ENCODE data around the gene HMSD. TPM values are rescaled to one million over a fixed set of nuclear protein-coding genes. Genes with fewer than 3 reads are reported as not detected.

The HMSD gene
- polyA plus RNA-seq, 1 of the 3 experiments (the other 2 are of a cell fraction) = not detected

GRCh38 chr18:63956755-63957154 is 7.7 kb downstream of the HMSD start:
- Histone ChIP-seq H2AFZ (ENCODE audit: low read depth) (no peak overlapping the region), H4K20me1 (ENCODE audit: insufficient read depth) (no peaks in the 10 kb centered on the region), H3K79me2 (ENCODE audit: insufficient read depth) (no peaks in the 10 kb centered on the region), H3K27ac (ENCODE audit: low read depth in 2 of 2, low read length in 1 of 2) (no peak overlapping the region), H3K9me2 (no peaks in the 10 kb centered on the region), H3K4me3 (ENCODE audit: low read depth in 2 of 2, low read length in 1 of 2) (no peak overlapping the region), H3K4me1 (ENCODE audit: control insufficient read depth in 1 of 2, insufficient read depth in 2 of 2, low read depth in 1 of 2, low read length in 1 of 2) (no peaks in the 10 kb centered on the region), H3K27me3 (ENCODE audit: insufficient read depth) (peaks cover 16% of the 10 kb centered on the region; the same call in 1 of the 2 replicates), H3K9me3 (no peaks in the 10 kb centered on the region), H3K36me3 (replicated peaks in 1 of 2; ENCODE audit: control insufficient read depth in 1 of 2, insufficient read depth in 2 of 2, low read length in 1 of 2) (no peaks in the 10 kb centered on the region), H3F3A (replicated peaks; ENCODE audit: insufficient read depth) (no peaks in the 10 kb centered on the region), H3K4me2 (no peak overlapping the region), H3K9ac (no peak overlapping the region)
- WGBS (ENCODE audit: low lambda C conversion rate) = 19% methylated on average over 4 of the region's 4 CpGs
- no peak for DNase-seq
- TF ChIP-seq MXI1 (IDR thresholded peaks at IDR 0.05; ENCODE audit: low read depth, low read length) = no peak
- TF ChIP-seq YY1 (IDR thresholded peaks at IDR 0.05; ENCODE audit: low read depth) = no peak
- TF ChIP-seq PBX3 (IDR thresholded peaks at IDR 0.05) = no peak
- TF ChIP-seq EP300 (IDR thresholded peaks at IDR 0.05; ENCODE audit: borderline replicate concordance in 1 of 2, low read depth in 1 of 2, low read length in 1 of 2) = no peak
- ChIA-PET POLR2A (no interaction called here), CTCF (no interaction called here)

GRCh38 chr18:63960891-63961290 is 11.8 kb downstream of the HMSD start:
- Histone ChIP-seq H3K79me2 (ENCODE audit: insufficient read depth) (no peaks in the 10 kb centered on the region), H3K36me3 (replicated peaks in 1 of 2; ENCODE audit: control insufficient read depth in 1 of 2, insufficient read depth in 2 of 2, low read length in 1 of 2) (no peaks in the 10 kb centered on the region), H3F3A (replicated peaks; ENCODE audit: insufficient read depth) (peaks cover 3% of the 10 kb centered on the region), H4K20me1 (ENCODE audit: insufficient read depth) (no peaks in the 10 kb centered on the region), H3K27me3 (ENCODE audit: insufficient read depth) (peaks cover 12% of the 10 kb centered on the region; the same call in 1 of the 2 replicates), H2AFZ (ENCODE audit: low read depth) (no peak overlapping the region), H3K9me2 (no peaks in the 10 kb centered on the region), H3K4me1 (ENCODE audit: control insufficient read depth in 1 of 2, insufficient read depth in 2 of 2, low read depth in 1 of 2, low read length in 1 of 2) (no peaks in the 10 kb centered on the region), H3K9ac (no peak overlapping the region), H3K4me3 (ENCODE audit: low read depth in 2 of 2, low read length in 1 of 2) (no peak overlapping the region), H3K4me2 (no peak overlapping the region), H3K9me3 (no peaks in the 10 kb centered on the region), H3K27ac (ENCODE audit: low read depth in 2 of 2, low read length in 1 of 2) (no peak overlapping the region)
- DNase-seq = no peak
- ChIA-PET CTCF (interaction anchor here (0.9 to 1.5 kb wide), 4 partner anchors 12 to 33 kb away, joined by 3 to 7 read pairs (median 4); partner anchors contain the start of gene HMSD), POLR2A (no interaction called here)
- WGBS (ENCODE audit: low lambda C conversion rate) = 24% methylated on average over 1 of the region's 1 CpG
- TF ChIP-seq ELF1 (IDR thresholded peaks at IDR 0.05) (no peak), USF1 (IDR thresholded peaks at IDR 0.05; ENCODE audit: borderline replicate concordance, low read depth) (no peak), ZBTB33 (IDR thresholded peaks at IDR 0.05; ENCODE audit: borderline replicate concordance, low read depth) (no peak), FOSL2 (IDR thresholded peaks at IDR 0.05; ENCODE audit: borderline replicate concordance, low read depth) (no peak), CTCF (IDR thresholded peaks at IDR 0.05) (no peak), RFX5 (IDR thresholded peaks at IDR 0.05; ENCODE audit: low read length) (no peak), TCF12 (IDR thresholded peaks at IDR 0.05) (no peak), RCOR1 (IDR thresholded peaks at IDR 0.05; ENCODE audit: low read length) (no peak), USF2 (IDR thresholded peaks at IDR 0.05; ENCODE audit: borderline replicate concordance, low read depth, low read length) (no peak), MAX (IDR thresholded peaks at IDR 0.05; ENCODE audit: low read depth) (no peak), RAD21 (IDR thresholded peaks at IDR 0.05; ENCODE audit: low read length) (no peak), MXI1 (IDR thresholded peaks at IDR 0.05; ENCODE audit: low read depth, low read length) (no peak), REST (IDR thresholded peaks at IDR 0.05; ENCODE audit: low read depth, low read length) (no peak)
